M059J (cell line): Measurements from ENCODE around the gene SEC61A2. TPM values are rescaled to one million over a fixed set of nuclear protein-coding genes. Genes with fewer than 3 reads are reported as not detected.
"Not testable (repeated sequence)": the region's sequence is repeated elsewhere in the genome, so short reads cannot be mapped to it uniquely, and the experiment has no call there.

Source experiments
- DNase-seq: peaks from one replicate; pipeline ENCODE4 v3.0.0-alpha.2; 2012; ENCODE audit warnings: low read depth
- total RNA-seq: library from RNA; depleted of rRNA; stranded (reverse); fragments of >200 nt; shearing (Covaris generic); gene quantifications from 2 replicates; pipeline ENCODE4 v1.2.3, GENCODE V29; 2014

Gene SEC61A2
- total RNA-seq, 1 experiment from 2014 or later: 6.4 TPM

GRCh38 chr10:12160664-12161063 lies 31.2 kb downstream of the SEC61A2 start:
- no peak for DNase-seq

- no peak for DNase-seq
Measured at GRCh38 chr10:12162927-12163326, 33.5 kb downstream of the SEC61A2 start.

- no peak for DNase-seq
Measured at GRCh38 chr10:12164085-12164484, 34.6 kb downstream of the SEC61A2 start.

GRCh38 chr10:12165036-12165435 lies 35.6 kb downstream of the SEC61A2 start:
- no peak for DNase-seq

GRCh38 chr10:12165999-12166775 lies 36.7 kb downstream of the SEC61A2 start:
- no peak for DNase-seq

GRCh38 chr10:12171512-12171911 lies 42.0 kb downstream of the SEC61A2 start:
- DNase-seq: not testable (repeated sequence)

GRCh38 chr10:12177642-12178041 lies 48.2 kb downstream of the SEC61A2 start:
- peak; percentile 34 for DNase-seq

GRCh38 chr10:12179606-12180170 lies 50.2 kb downstream of the SEC61A2 start:
- no peak for DNase-seq

GRCh38 chr10:12180221-12180974 lies 50.9 kb downstream of the SEC61A2 start:
- no peak for DNase-seq

- peak; percentile 39 for DNase-seq
Measured at GRCh38 chr10:12181065-12181775, 51.7 kb downstream of the SEC61A2 start.

GRCh38 chr10:12184165-12184564 lies 54.7 kb downstream of the SEC61A2 start:
- DNase-seq: no peak

GRCh38 chr10:12186323-12186722 lies 56.8 kb downstream of the SEC61A2 start:
- DNase-seq: no peak

- DNase-seq: no peak
Measured at GRCh38 chr10:12187321-12187905, 57.9 kb downstream of the SEC61A2 start.

- DNase-seq: no peak
Measured at GRCh38 chr10:12188656-12189055, 59.2 kb downstream of the SEC61A2 start.

- no peak for DNase-seq
Measured at GRCh38 chr10:12189426-12189825, 59.9 kb downstream of the SEC61A2 start.

- peak; percentile 3 for DNase-seq
Measured at GRCh38 chr10:12191715-12192114, 62.2 kb downstream of the SEC61A2 start.

- DNase-seq: peak; percentile 12
Measured at GRCh38 chr10:12193193-12193592, 63.7 kb downstream of the SEC61A2 start.

- peak; percentile 11 for DNase-seq
Measured at GRCh38 chr10:12194752-12195271, 65.3 kb downstream of the SEC61A2 start.

- DNase-seq: no peak
Measured at GRCh38 chr10:12195281-12195602, 65.8 kb downstream of the SEC61A2 start.

- DNase-seq: peak; percentile 79
Measured at GRCh38 chr10:12195603-12196506, 66.4 kb downstream of the SEC61A2 start, which contains the start of the genes CDC123 and NUDT5. Gene CDC123, plus strand, starts transcription at chr10:12196188. Its CDS starts 58 bp downstream, at chr10:12196246. Gene NUDT5, minus strand, starts transcription at chr10:12195891. Its CDS starts 9,600 bp downstream, at chr10:12186291.
